IMR-90 (cell line): ENCODE measurements around the gene PSMC3. TPM values are rescaled to one million over a fixed set of nuclear protein-coding genes. Genes with fewer than 3 reads are reported as not detected.

Experiments used
- ATAC-seq: fragments of 200-7000 bp; cut with Tn5 transposase; 2 replicates; pipeline ENCODE4 v1.9.1; 2020; ENCODE audit warnings: low read depth, mild to moderate bottlenecking, moderate library complexity
- BruUV-seq: library from RNA; stranded (reverse); fragments of 400-500 nt; replicated peaks from 2 replicates; lab custom pipeline; 2021; lab: Mats Ljungman, UMichigan
- CTCF ChIA-PET: fragments of 300-600 bp; formaldehyde crosslinking; extraction: SDS; loops from one replicate; lab custom pipeline; 2021; ENCODE audit warnings: antibody characterized with exemption; lab: Yijun Ruan, JAX
- POLR2A ChIA-PET: fragments of 300-600 bp; sonication (Branson Sonifier 250); formaldehyde crosslinking; loops from one replicate; lab custom pipeline; 2022; ENCODE audit warnings: antibody characterized with exemption; ENCODE audit not compliant: unreplicated experiment; lab: Charles Lee
- DNase-seq: peaks from one replicate; pipeline ENCODE4 v3.0.0; 2013
- H2AFZ ChIP-seq: replicated peaks from 2 replicates; pipeline ENCODE3; 2013; ENCODE audit warnings: low read length, mild to moderate bottlenecking; ENCODE audit not compliant: poor library complexity
- H2AK5ac ChIP-seq: 2 replicates; pipeline ENCODE4 v1.6.1; 2013; ENCODE audit warnings: low read depth, low read length, inconsistent platforms
- H2AK9ac ChIP-seq: replicated peaks from 2 replicates; pipeline ENCODE3; 2013; ENCODE audit warnings: mild to moderate bottlenecking, low read depth, low read length, moderate library complexity; ENCODE audit not compliant: poor library complexity
- H2BK120ac ChIP-seq: 2 replicates; pipeline ENCODE4 v1.6.1; 2013; ENCODE audit warnings: low read depth, low read length, inconsistent platforms
- H2BK15ac ChIP-seq: 3 replicates; pipeline ENCODE4 v1.6.1; 2013; ENCODE audit warnings: low read depth, low read length, inconsistent platforms
- H2BK20ac ChIP-seq: 2 replicates; pipeline ENCODE4 v1.6.1; 2013; ENCODE audit warnings: low read depth, mild to moderate bottlenecking, inconsistent platforms, low read length, moderate library complexity
- H2BK5ac ChIP-seq: 2 replicates; pipeline ENCODE4 v1.6.1; 2013; ENCODE audit warnings: mild to moderate bottlenecking, low read depth, low read length, inconsistent platforms; ENCODE audit not compliant: poor library complexity, severe bottlenecking
- H3K14ac ChIP-seq: replicated peaks from 2 replicates; pipeline ENCODE4 v1.6.1; 2013; ENCODE audit warnings: low read depth, low read length, inconsistent platforms
- H3K18ac ChIP-seq: 2 replicates; pipeline ENCODE4 v1.6.1; 2013; ENCODE audit warnings: low read depth, low read length, control low read depth
- H3K23ac ChIP-seq: 2 replicates; pipeline ENCODE4 v1.6.1; 2013; ENCODE audit warnings: low read depth, low read length, inconsistent platforms
- H3K27ac ChIP-seq: 2 replicates; pipeline ENCODE4 v1.5.1; 2013; ENCODE audit warnings: mild to moderate bottlenecking, control low read depth, low read length; ENCODE audit not compliant: insufficient read depth
- H3K27me3 ChIP-seq: 2 replicates; pipeline ENCODE4 v1.6.1; 2013; ENCODE audit warnings: low read length; ENCODE audit not compliant: control insufficient read depth, insufficient read depth
- H3K36me3 ChIP-seq: 2 replicates; pipeline ENCODE4 v1.6.1; 2013; ENCODE audit warnings: low read length, mixed read lengths; ENCODE audit not compliant: control insufficient read depth, insufficient read depth
- H3K4ac ChIP-seq: 2 replicates; pipeline ENCODE4 v1.6.1; 2013; ENCODE audit warnings: low read depth, low read length, inconsistent platforms
- H3K4me1 ChIP-seq: 2 replicates; pipeline ENCODE4 v1.6.1; 2013; ENCODE audit warnings: low read length, mixed read lengths; ENCODE audit not compliant: control insufficient read depth, insufficient read depth
- H3K4me2 ChIP-seq: 2 replicates; pipeline ENCODE4 v1.6.1; 2013; ENCODE audit warnings: low read depth, mild to moderate bottlenecking, control low read depth, low read length, moderate library complexity
- H3K4me3 ChIP-seq: 2 replicates; pipeline ENCODE4 v1.5.1; 2013; ENCODE audit warnings: low read depth, mild to moderate bottlenecking, control low read depth, low read length, moderate library complexity; ENCODE audit not compliant: insufficient read depth
- H3K56ac ChIP-seq: 2 replicates; pipeline ENCODE4 v1.6.1; 2013; ENCODE audit warnings: low read length, inconsistent platforms; ENCODE audit not compliant: insufficient read depth; ENCODE audit errors: extremely low read depth
- H3K79me1 ChIP-seq, 2 experiments: 2 replicates each; pipeline ENCODE4 v1.6.1; 2013; ENCODE audit warnings: low read length in 2 of 2, inconsistent platforms in 1 of 2, low read depth in 1 of 2
- H3K9ac ChIP-seq: 2 replicates; pipeline ENCODE4 v1.6.1; 2013; ENCODE audit warnings: low read depth, low read length, control low read depth
- H3K9me1 ChIP-seq: 2 replicates; pipeline ENCODE4 v1.6.1; 2013; ENCODE audit warnings: low read length, inconsistent platforms; ENCODE audit not compliant: insufficient read depth
- H3K9me3 ChIP-seq: 2 replicates; pipeline ENCODE4 v1.6.1; 2013; ENCODE audit warnings: low read length; ENCODE audit not compliant: control insufficient read depth, insufficient read depth
- H4K20me1 ChIP-seq: 2 replicates; pipeline ENCODE4 v1.6.1; 2013; ENCODE audit warnings: low read length, inconsistent platforms; ENCODE audit not compliant: insufficient read depth
- H4K5ac ChIP-seq: 2 replicates; pipeline ENCODE4 v1.6.1; 2013; ENCODE audit warnings: mild to moderate bottlenecking, low read depth, low read length, control low read depth
- H4K8ac ChIP-seq, 2 experiments: 2 replicates each; pipeline ENCODE4 v1.6.1; 2013; ENCODE audit warnings: low read depth in 2 of 2, low read length in 2 of 2, control low read depth in 1 of 2, inconsistent platforms in 1 of 2
- H4K91ac ChIP-seq: 2 replicates; pipeline ENCODE4 v1.6.1; 2013; ENCODE audit warnings: low read depth, low read length, inconsistent platforms; ENCODE audit not compliant: insufficient read depth
- BHLHE40 ChIP-seq: fragments of 150-350 bp; IDR thresholded peaks from 2 replicates; pipeline ENCODE4 v1.6.1; 2016; ENCODE audit warnings: mild to moderate bottlenecking, low read depth, low read length
- CEBPB ChIP-seq: IDR thresholded peaks from 2 replicates; pipeline ENCODE4 v1.6.1; 2012; ENCODE audit warnings: low read depth, low read length, improper control_type of control experiment
- CHD1 ChIP-seq: IDR thresholded peaks from 2 replicates; pipeline ENCODE4 v1.6.1; 2012; ENCODE audit warnings: low read depth, low read length, improper control_type of control experiment
- CTCF ChIP-seq: conservative IDR thresholded peaks from 2 replicates; pipeline ENCODE4 v1.5.1; 2012; ENCODE audit warnings: mild to moderate bottlenecking, low read depth, low read length, improper control_type of control experiment
- ELK1 ChIP-seq: fragments of 150-350 bp; IDR thresholded peaks from 2 replicates; pipeline ENCODE4 v1.6.1; 2016; ENCODE audit warnings: low read depth, mild to moderate bottlenecking, low read length, moderate library complexity, borderline replicate concordance
- FOS ChIP-seq: fragments of 150-350 bp; IDR thresholded peaks from 2 replicates; pipeline ENCODE4 v1.6.1; 2016; ENCODE audit warnings: low read depth, low read length
- MAFK ChIP-seq: IDR thresholded peaks from 2 replicates; pipeline ENCODE4 v1.6.1; 2012; ENCODE audit warnings: low read depth, low read length, improper control_type of control experiment
- MAZ ChIP-seq: IDR thresholded peaks from 2 replicates; pipeline ENCODE4 v1.6.1; 2012; ENCODE audit warnings: low read depth, mild to moderate bottlenecking, low read length, improper control_type of control experiment, moderate library complexity, borderline replicate concordance
- NFE2L2 ChIP-seq: fragments of 150-350 bp; IDR thresholded peaks from 2 replicates; pipeline ENCODE4 v1.6.1; 2016; ENCODE audit warnings: low read depth, mild to moderate bottlenecking, low read length
- POLR2A ChIP-seq: IDR thresholded peaks from 2 replicates; pipeline ENCODE4 v1.6.1; 2012; ENCODE audit warnings: mild to moderate bottlenecking, low read depth, low read length
- RAD21 ChIP-seq: IDR thresholded peaks from 2 replicates; pipeline ENCODE4 v1.6.1; 2012; ENCODE audit warnings: low read length, improper control_type of control experiment
- RCOR1 ChIP-seq: IDR thresholded peaks from 2 replicates; pipeline ENCODE4 v1.6.1; 2012; ENCODE audit warnings: mild to moderate bottlenecking, low read length, improper control_type of control experiment; ENCODE audit not compliant: insufficient replicate concordance
- RFX5 ChIP-seq: IDR thresholded peaks from 2 replicates; pipeline ENCODE4 v1.8.0; 2012; ENCODE audit warnings: low read depth, mild to moderate bottlenecking, low read length, moderate library complexity
- SMC3 ChIP-seq: fragments of 150-350 bp; IDR thresholded peaks from 2 replicates; pipeline ENCODE4 v1.6.1; 2016; ENCODE audit warnings: low read depth, mild to moderate bottlenecking, antibody characterized with exemption, low read length, moderate library complexity
- USF2 ChIP-seq: fragments of 150-350 bp; IDR thresholded peaks from 2 replicates; pipeline ENCODE4 v1.6.1; 2017; ENCODE audit warnings: mild to moderate bottlenecking, antibody characterized with exemption, low read length, low read depth
- WGBS, 2 experiments: methylation state at CpG; one replicate each; pipeline versions ENCODE4 v1.1.5 to v1.1.7; 2013; ENCODE audit warnings: missing lambda C conversion rate in 2 of 2; ENCODE audit not compliant: insufficient read length in 1 of 2; ENCODE audit errors: extremely low coverage in 2 of 2; 5-methylcytosine and 5-hydroxymethylcytosine counted together
- dilution Hi-C: fragments of 300-500 bp; cut with HindIII; formaldehyde crosslinking; loops from one replicate; pipeline ENCODE4 v1.14.3; 2018; ENCODE audit warnings: low sequenced_read_pairs; ENCODE audit not compliant: unreplicated experiment
- in situ Hi-C: fragments of 300-500 bp; cut with MboI; formaldehyde crosslinking; loops from 3 replicates; pipeline ENCODE4 v1.14.3; 2019; ENCODE audit warnings: low sequenced_read_pairs, inconsistent platforms, mixed read lengths
- intact Hi-C: fragments of 100-400 bp; cut with micrococcal nuclease; formaldehyde crosslinking; loops from 2 replicates; pipeline ENCODE4 v1.10.0; 2022
- polyA plus RNA-seq, 3 experiments: library from polyadenylated mRNA; depleted of rRNA; stranded (reverse); fragments of >200 nt; gene quantifications; 2 replicates each; pipeline ENCODE4 v1.2.3, GENCODE V29; 2012; ENCODE audit warnings: low replicate concordance in 1 of 3
- total RNA-seq: library from RNA; depleted of rRNA; stranded (reverse); fragments of >200 nt; gene quantifications from 2 replicates; pipeline ENCODE4 v1.2.3, GENCODE V29; 2012

Gene PSMC3
- total and polyA plus RNA-seq, 2 of the 4 experiments (the other 2 are of a cell fraction), result 238 to 253 TPM

- in situ Hi-C loops (no loop called here), intact Hi-C loops (no loop called here), dilution Hi-C loops (no loop called here)
- H3K14ac ChIP-seq, result no peak overlapping the region
- H3K4me1 ChIP-seq, result peaks cover 9% of the 10 kb centered on the region
- no peak overlapping the region for H3K27ac ChIP-seq
- no peak overlapping the region for H2BK5ac ChIP-seq
- no peak for DNase-seq
- H2BK20ac ChIP-seq, result no peak overlapping the region
- no peak overlapping the region for H2BK120ac ChIP-seq
- no peak overlapping the region for H4K5ac ChIP-seq
- no peak for ATAC-seq
- ChIA-PET POLR2A (no interaction called here), CTCF (no interaction called here)
- H3K9me3 ChIP-seq, result no peaks in the 10 kb centered on the region
- TF ChIP-seq BHLHE40 (no peak), NFE2L2 (no peak), POLR2A (no peak), RAD21 (no peak), FOS (no peak), RCOR1 (no peak), MAFK (no peak), SMC3 (no peak), CHD1 (no peak), USF2 (no peak), RFX5 (no peak), ELK1 (no peak), CTCF (no peak), MAZ (no peak), CEBPB (no peak)
- H4K20me1 ChIP-seq, result no peaks in the 10 kb centered on the region
- H3K4ac ChIP-seq, result no peak overlapping the region
- 94% methylated on average over 6 of the region's 16 CpGs; no CpG with 5 or more reads in 1 of the 2 experiments for WGBS, 2 experiments
- no peak overlapping the region for H2AK9ac ChIP-seq
- H3K79me1 ChIP-seq, result no peaks in the 10 kb centered on the region
- H3K18ac ChIP-seq, result no peak overlapping the region
- H3K9me1 ChIP-seq, result peaks cover 6% of the 10 kb centered on the region
- H3K9ac ChIP-seq, result no peak overlapping the region
- H2AFZ ChIP-seq, result no peak overlapping the region
- H3K4me2 ChIP-seq, result no peak overlapping the region
- no peak overlapping the region for H3K4me3 ChIP-seq
- no peaks in the 10 kb centered on the region for H3K36me3 ChIP-seq
- no peak overlapping the region for H3K56ac ChIP-seq
- no peak overlapping the region for H4K91ac ChIP-seq
- H2AK5ac ChIP-seq, result peak overlapping the region; percentile 50; the same call in 1 of the 2 replicates
- no peak overlapping the region for H2BK15ac ChIP-seq
- H4K8ac ChIP-seq, result no peak overlapping the region
- H3K27me3 ChIP-seq, result no peaks in the 10 kb centered on the region
- H3K23ac ChIP-seq, result no peak overlapping the region
- BruUV-seq, result no TSS peak
These were observed 34.4 kb downstream of the PSMC3 start for GRCh38 chr11:47391711-47392432.
